Transverse colon (tissue), 3 donors: ENCODE data around the gene AXDND1.

ENCODE experiments used
- POLR2A ChIP-seq: fragments of 450-650 bp; IDR thresholded peaks from one replicate; pipeline ENCODE4 v1.6.1; 2016; ENCODE audit warnings: antibody characterized with exemption, mild to moderate bottlenecking, moderate library complexity
- TF ChIP-seq, protein P1 (sequence below), 5 experiments: fragments of 200-600 bp in 3 of 5; fragments of 450-650 bp in 2 of 5; sonication (generic) in 3 of 5; IDR thresholded peaks; 1 replicate in 2 of 5; 2 replicates in 3 of 5; pipeline ENCODE4 v1.5.1; 2016 to 2017; ENCODE audit warnings: antibody characterized with exemption in 5 of 5, inconsistent platforms in 3 of 5, mild to moderate bottlenecking in 2 of 5, moderate library complexity in 1 of 5

DNA sequence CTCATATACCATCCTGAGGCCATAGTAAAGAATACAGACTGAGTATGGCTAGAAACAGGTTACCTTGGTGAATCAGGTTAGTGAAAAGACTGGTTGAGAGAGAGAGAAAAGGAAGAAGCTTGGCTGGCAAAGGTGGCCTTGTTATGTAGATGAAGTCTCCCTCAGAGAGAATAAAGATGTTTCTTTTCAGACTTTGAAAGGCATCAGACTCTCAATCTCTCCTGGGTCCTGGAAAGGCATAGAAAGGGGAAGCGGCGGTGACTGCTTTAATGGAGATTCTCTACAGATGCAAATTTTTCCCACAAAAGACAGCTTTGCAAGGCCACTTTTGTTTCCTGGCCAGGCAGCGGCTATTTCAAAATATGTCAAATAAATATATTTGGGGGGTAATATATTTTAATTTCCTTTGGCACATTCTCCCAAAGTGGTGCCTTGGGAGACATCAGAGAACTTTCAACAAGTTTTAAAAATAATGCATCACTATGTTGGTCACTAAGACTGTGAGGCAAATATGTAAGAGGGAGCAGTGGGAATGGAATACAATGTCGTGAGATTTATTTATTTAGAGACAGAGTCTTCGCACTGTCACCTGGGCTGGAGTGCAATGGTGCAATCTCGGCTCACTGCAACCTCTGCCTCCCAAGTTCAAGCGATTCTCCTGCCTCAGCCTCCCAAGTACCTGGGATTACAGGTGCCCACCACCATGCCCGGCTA is 163.9 kb downstream of the AXDND1 start:
- TF ChIP-seq POLR2A = no peak
- TF ChIP-seq, protein P1, sequence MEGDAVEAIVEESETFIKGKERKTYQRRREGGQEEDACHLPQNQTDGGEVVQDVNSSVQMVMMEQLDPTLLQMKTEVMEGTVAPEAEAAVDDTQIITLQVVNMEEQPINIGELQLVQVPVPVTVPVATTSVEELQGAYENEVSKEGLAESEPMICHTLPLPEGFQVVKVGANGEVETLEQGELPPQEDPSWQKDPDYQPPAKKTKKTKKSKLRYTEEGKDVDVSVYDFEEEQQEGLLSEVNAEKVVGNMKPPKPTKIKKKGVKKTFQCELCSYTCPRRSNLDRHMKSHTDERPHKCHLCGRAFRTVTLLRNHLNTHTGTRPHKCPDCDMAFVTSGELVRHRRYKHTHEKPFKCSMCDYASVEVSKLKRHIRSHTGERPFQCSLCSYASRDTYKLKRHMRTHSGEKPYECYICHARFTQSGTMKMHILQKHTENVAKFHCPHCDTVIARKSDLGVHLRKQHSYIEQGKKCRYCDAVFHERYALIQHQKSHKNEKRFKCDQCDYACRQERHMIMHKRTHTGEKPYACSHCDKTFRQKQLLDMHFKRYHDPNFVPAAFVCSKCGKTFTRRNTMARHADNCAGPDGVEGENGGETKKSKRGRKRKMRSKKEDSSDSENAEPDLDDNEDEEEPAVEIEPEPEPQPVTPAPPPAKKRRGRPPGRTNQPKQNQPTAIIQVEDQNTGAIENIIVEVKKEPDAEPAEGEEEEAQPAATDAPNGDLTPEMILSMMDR (IDR thresholded peaks at IDR 0.05) = no peak
